SJSA1 (cell line): ENCODE measurements around the gene PDCD2L. TPM values are rescaled to one million over a fixed set of nuclear protein-coding genes. Genes with fewer than 3 reads are reported as not detected.

Experiments used
- DNase-seq, 2 experiments: peaks; one replicate each; pipeline ENCODE4 v3.0.0-alpha.2; 2015 to 2020; ENCODE audit warnings: low spot score in 2 of 2, low read depth in 1 of 2
- H3K27ac ChIP-seq: fragments of 250-450 bp; sonication (Bioruptor Pico); 2 replicates; pipeline ENCODE4 v1.5.1; 2020; ENCODE audit warnings: mild to moderate bottlenecking, moderate library complexity
- H3K27me3 ChIP-seq: fragments of 250-450 bp; sonication (Bioruptor Pico); replicated peaks from 2 replicates; pipeline ENCODE4 v1.5.1; 2020; ENCODE audit warnings: mild to moderate bottlenecking, moderate library complexity
- H3K36me3 ChIP-seq: fragments of 250-450 bp; sonication (Bioruptor Pico); 2 replicates; pipeline ENCODE4 v1.5.1; 2020; ENCODE audit warnings: mild to moderate bottlenecking
- H3K4me1 ChIP-seq: fragments of 250-450 bp; sonication (Bioruptor Pico); replicated peaks from 2 replicates; pipeline ENCODE4 v1.6.1; 2021; ENCODE audit warnings: mild to moderate bottlenecking
- H3K4me3 ChIP-seq: fragments of 250-450 bp; sonication (Bioruptor Pico); 2 replicates; pipeline ENCODE4 v1.5.1; 2020; ENCODE audit warnings: mild to moderate bottlenecking
- H3K9me3 ChIP-seq: fragments of 250-450 bp; sonication (Bioruptor Pico); replicated peaks from 2 replicates; pipeline ENCODE4 v1.5.1; 2020; ENCODE audit warnings: mild to moderate bottlenecking
- total RNA-seq: library from RNA; depleted of rRNA; stranded (reverse); fragments of >200 nt; shearing (Covaris generic); gene quantifications from 2 replicates; pipeline ENCODE4 v1.2.3, GENCODE V29; 2014; rRNA removed

The PDCD2L gene, protein sequence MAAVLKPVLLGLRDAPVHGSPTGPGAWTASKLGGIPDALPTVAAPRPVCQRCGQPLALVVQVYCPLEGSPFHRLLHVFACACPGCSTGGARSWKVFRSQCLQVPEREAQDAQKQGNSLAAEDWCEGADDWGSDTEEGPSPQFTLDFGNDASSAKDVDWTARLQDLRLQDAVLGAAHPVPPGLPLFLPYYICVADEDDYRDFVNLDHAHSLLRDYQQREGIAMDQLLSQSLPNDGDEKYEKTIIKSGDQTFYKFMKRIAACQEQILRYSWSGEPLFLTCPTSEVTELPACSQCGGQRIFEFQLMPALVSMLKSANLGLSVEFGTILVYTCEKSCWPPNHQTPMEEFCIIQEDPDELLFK
- total RNA-seq, result 19.9 and 31.1 TPM in 2 replicates

DNA sequence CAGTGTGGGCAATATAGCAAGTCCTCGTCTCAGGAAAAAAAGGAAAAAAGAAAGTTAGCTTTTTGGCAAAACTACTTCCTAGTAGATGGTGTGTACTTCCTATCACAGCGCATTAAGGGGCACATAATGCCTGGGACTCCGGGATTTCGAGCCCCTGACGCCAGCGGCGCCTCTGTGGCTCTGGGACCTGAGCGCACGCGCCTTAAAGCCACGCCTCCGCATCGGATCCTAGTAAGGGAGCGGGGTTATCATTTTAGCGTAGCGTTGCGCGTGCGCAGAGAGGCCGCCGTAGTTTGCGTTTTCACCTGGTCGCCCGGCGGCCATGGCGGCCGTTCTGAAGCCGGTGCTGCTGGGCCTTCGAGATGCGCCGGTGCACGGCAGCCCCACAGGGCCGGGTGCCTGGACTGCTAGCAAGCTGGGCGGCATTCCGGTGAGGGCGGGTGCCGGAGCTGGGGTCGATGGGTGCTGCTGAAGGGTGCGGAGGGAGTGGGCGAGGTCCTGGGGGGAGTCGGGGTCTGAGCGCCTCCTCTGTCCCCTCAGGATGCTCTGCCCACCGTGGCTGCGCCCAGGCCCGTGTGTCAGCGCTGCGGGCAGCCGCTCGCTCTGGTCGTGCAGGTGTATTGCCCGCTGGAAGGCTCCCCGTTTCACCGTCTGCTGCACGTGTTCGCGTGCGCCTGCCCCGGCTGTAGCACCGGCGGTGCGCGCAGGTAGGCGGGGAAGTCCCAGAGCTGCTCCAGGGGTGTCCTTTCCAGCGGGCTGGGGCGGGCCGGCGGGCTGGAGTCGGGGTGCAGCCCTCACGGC is at the start of gene PDCD2L:
PDCD2L (plus strand) TSS at position 291 of the 801 bp plus-strand sequence; CDS start at position 323, 32 bp downstream.
- DNase-seq, result peak; percentile 74 to 90
- H3K4me1 ChIP-seq, result no peaks in the 10 kb centered on the region; the same call in 1 of the 2 replicates
- no peak within 1 kb of the TSS for H3K27ac ChIP-seq
- H3K27me3 ChIP-seq, result no peaks in the 10 kb centered on the region
- peak within 1 kb of the TSS; percentile 68 for H3K4me3 ChIP-seq
- peaks cover 15% of the 10 kb centered on the region for H3K36me3 ChIP-seq
- no peaks in the 10 kb centered on the region for H3K9me3 ChIP-seq

DNA sequence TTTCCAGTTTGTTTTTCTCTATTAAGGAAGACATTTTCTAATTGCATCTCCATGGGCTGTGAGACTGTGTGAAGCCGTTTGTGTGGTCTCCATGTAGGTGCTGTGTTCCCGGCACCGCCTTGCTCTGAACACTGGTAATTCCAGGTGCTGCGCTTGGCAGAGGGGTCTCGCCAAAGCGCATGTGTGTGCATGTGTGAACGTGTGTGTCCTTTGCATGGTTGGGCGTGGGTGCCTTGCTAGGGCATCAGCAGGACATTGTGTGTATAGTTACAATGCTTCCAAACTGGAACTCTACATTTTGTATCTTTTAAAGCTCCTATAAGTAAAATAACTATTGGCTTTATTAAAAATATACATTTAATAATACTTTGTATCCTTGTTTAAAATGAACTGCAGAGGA is 49.0 kb upstream of the PDCD2L start:
- H3K4me1 ChIP-seq, result peaks cover 14% of the 10 kb centered on the region
- DNase-seq, result no peak
- peaks cover 22% of the 10 kb centered on the region for H3K36me3 ChIP-seq
- H3K9me3 ChIP-seq, result no peaks in the 10 kb centered on the region
- H3K27me3 ChIP-seq, result no peaks in the 10 kb centered on the region
- no peak overlapping the region for H3K4me3 ChIP-seq
- H3K27ac ChIP-seq, result no peak overlapping the region

DNA sequence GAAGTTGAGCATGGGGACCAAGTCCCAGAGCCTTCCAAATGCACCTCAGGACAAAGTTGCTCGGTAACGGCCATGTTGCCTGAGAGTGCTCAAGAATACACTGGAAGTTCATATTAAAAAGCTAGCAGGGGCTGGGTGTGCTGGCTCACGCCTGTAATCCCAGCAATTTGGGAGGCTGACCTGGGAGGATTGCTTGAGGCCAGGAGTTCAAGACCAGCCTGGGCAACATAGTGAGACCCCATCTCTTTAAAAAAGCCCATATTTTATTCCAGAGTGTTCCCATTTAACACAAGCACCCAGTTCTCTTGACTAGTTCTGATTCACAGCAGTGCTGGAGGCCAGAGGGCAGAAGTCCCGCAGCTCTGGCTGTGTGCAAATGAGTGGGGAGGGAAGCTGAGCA is 47.3 kb upstream of the PDCD2L start:
- no peak for DNase-seq
- H3K27me3 ChIP-seq, result no peaks in the 10 kb centered on the region
- peaks cover 14% of the 10 kb centered on the region for H3K4me1 ChIP-seq
- no peaks in the 10 kb centered on the region for H3K9me3 ChIP-seq
- H3K36me3 ChIP-seq, result peaks cover 15% of the 10 kb centered on the region
- no peak overlapping the region for H3K4me3 ChIP-seq
- no peak overlapping the region for H3K27ac ChIP-seq

DNA sequence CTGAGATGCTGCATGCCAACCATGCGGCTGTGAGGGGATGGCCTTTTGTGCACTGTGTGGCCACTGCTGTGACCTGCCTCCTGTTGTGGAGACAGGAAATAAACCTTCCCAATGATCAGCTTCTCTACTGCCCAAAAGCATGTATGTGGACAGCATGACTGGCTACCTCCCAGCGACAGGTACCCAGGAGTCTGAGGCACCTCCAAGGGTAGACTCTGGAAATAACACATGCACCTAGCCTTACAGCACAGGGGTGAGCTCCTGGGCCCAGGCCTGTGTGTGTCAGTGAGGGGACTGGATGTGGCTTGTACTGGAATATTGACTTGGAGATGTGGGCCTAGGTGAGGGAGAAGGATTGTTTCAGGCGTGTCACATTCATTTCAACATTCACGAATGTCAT is 46.8 kb upstream of the PDCD2L start:
- Histone ChIP-seq H3K27me3 (no peaks in the 10 kb centered on the region), H3K36me3 (peaks cover 13% of the 10 kb centered on the region), H3K9me3 (no peaks in the 10 kb centered on the region), H3K4me1 (peaks cover 14% of the 10 kb centered on the region), H3K4me3 (no peak overlapping the region), H3K27ac (no peak overlapping the region)
- DNase-seq, result no peak

DNA sequence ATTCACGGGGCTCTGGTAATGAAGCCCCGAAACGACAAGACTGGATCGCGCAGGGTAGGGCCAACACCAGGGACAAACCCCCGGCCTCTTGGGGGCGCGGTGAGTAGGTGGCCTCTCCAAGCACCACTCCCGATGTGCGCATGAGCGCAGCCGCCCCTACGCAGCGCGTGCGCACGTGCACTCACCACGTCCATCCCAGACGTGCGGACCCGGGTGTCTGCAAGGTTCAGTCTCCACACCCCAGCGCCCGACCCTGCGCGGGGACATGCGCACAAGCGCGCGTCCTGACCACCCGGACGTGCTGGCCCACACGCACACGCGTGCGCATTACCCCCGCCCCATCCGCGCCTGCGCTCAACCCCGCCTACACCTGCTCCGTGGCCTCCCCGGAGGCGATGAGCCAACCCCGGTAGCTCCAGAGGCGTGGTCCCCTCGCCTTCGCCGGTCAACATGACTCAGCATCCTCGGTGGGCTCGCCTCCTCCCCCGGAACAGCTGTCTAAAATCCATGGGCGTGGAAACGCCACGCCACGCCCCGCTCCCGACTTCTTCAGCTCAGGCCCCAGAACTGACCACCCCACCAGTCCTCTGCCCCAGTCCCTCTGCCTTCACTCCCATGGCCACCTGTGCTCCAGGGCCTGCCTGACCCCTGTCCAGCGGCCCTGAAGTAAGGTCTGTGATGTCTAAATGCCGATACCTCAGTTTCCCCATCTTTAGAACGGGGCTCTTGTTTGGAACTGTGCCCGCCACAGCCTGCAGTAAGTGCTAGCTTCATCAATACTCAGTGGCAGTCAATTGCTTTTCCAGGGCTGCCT is 44.9 kb upstream of the PDCD2L start:
- no peaks in the 10 kb centered on the region for H3K36me3 ChIP-seq
- H3K27me3 ChIP-seq, result no peaks in the 10 kb centered on the region
- H3K9me3 ChIP-seq, result no peaks in the 10 kb centered on the region
- H3K4me1 ChIP-seq, result peaks cover 14% of the 10 kb centered on the region
- peak; percentile 93 to 98 for DNase-seq
- no peak overlapping the region for H3K27ac ChIP-seq
- H3K4me3 ChIP-seq, result peak overlapping the region; percentile 28

DNA sequence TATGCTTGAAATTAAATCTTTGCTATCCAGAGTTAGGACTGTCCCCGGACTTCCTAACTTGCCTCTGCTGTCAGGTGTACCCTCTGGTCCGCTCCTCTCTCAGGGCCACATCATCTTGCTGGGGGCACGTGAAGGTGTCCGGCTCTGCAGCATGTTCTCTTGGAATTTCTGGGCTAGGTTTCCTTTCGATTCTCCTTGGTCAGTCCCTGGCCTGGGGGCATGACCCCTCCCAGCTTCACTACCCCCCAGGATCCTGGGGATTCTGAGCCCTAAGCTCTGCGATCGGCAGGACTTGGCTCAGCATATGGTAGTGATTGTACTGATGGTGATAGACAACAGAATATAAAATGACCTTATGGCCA is 44.3 kb upstream of the PDCD2L start:
- Histone ChIP-seq H3K27ac (no peak overlapping the region), H3K4me3 (peak overlapping the region; percentile 28), H3K36me3 (no peaks in the 10 kb centered on the region), H3K4me1 (peaks cover 17% of the 10 kb centered on the region), H3K9me3 (no peaks in the 10 kb centered on the region), H3K27me3 (no peaks in the 10 kb centered on the region)
- DNase-seq, result no peak

DNA sequence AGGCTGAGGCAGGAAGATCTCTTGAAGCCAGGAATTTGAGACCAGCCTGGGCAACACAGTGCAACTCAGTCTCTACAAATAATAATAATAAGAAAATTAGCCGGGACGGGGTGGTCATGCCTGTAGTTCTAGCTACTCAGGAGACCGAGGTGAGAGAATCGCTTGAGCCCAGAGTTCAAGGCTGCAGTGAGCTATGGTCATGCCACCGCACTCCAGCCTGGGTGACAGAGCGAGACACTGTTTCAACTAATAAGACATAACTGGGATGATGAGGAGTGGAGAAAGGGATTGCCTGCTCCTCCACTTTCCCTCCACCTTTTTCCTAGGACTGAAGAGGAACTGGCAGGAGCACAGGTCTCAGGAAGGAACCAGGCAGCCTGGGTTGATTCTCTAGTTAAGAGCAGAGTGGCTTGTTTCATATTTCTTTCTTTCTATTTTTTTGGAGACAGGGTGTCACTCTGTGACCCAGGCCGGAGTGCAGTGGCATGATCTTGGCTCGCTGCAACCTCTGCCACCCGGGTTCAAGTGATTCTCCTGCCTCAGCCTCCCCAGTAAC is 43.8 kb upstream of the PDCD2L start:
- Histone ChIP-seq H3K9me3 (0 out of 2 replicates have a peak, but pooled peaks cover 2% of the 10 kb centered on the region), H3K27me3 (no peaks in the 10 kb centered on the region), H3K4me1 (peaks cover 17% of the 10 kb centered on the region), H3K36me3 (peaks cover 3% of the 10 kb centered on the region), H3K27ac (no peak overlapping the region), H3K4me3 (no peak overlapping the region)
- no peak for DNase-seq

DNA sequence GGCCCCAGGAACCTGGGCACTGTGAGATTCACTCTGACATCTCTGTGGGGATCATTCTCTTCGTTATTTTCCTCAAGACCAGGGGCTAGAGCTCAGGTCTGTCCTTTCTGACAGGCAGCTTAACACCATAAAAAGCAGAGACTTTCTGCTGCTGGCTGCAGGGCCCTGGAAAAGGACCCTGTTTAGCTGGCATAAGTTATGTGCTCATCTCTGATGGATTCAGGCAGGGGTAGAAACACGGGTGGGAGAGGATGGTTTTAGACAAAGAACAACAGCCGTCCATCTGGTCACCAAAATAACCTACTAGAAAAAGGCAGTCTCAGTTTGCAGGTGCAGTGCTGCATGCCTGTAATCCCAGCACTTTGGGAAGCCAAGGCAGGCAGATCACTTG is 41.5 kb upstream of the PDCD2L start:
- Histone ChIP-seq H3K4me1 (peaks cover 24% of the 10 kb centered on the region), H3K27me3 (no peaks in the 10 kb centered on the region), H3K4me3 (no peak overlapping the region)

DNA sequence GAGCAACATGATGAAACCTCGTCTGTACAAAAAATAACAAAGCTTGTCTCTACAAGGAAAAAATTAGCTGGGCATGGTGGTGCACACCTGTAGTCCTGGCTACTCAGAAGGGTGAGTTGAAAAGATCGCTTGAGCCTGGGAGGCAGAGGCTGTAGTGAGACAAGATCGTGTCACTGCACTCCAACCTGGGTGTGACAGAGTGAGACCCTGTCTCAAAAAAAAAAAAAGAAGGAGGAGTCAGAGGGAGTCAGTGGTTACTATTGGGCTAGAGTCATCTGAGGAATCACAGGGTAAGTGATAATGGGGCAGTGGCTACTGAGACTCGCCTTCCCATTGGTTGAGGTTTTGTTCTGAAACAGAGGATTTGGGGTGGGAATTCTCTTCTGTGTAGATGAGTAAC is 41.1 kb upstream of the PDCD2L start:
- Histone ChIP-seq H3K36me3 (peaks cover 23% of the 10 kb centered on the region), H3K4me3 (no peak overlapping the region)
- no peak for DNase-seq

More for the DNA sequence above, 41.5 kb upstream of the PDCD2L start:
- Histone ChIP-seq H3K36me3 (peaks cover 19% of the 10 kb centered on the region), H3K27ac (no peak overlapping the region), H3K9me3 (0 out of 2 replicates have a peak, but pooled peaks cover 2% of the 10 kb centered on the region)
- DNase-seq, result no peak

DNA sequence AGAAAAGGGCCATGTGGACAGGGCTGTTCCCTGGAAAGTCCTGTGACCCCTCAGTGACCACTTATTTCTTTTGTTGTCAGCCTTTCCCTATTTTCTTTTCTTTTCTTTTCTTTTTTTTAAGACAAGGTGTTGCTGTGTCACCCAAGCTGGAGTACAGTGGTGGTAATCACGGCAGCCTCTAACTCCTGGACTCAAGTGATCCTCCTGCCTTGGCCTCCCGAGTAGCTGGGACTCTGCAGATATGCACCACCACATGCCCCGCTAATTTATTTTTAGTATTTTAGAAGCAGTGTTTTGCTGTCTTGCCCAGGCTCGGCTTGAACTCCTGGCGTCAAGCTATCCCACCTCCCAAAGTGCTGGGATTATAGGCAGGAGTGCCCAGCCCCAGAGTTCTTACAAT is 40.3 kb upstream of the PDCD2L start:
- Histone ChIP-seq H3K4me1 (peaks cover 15% of the 10 kb centered on the region), H3K27ac (no peak overlapping the region), H3K27me3 (no peaks in the 10 kb centered on the region), H3K9me3 (0 out of 2 replicates have a peak, but pooled peaks cover 2% of the 10 kb centered on the region), H3K36me3 (peaks cover 30% of the 10 kb centered on the region), H3K4me3 (no peak overlapping the region)
- no peak for DNase-seq

More for the DNA sequence above, 41.1 kb upstream of the PDCD2L start:
- H3K4me1 ChIP-seq, result peaks cover 24% of the 10 kb centered on the region
- H3K27me3 ChIP-seq, result no peaks in the 10 kb centered on the region
- H3K27ac ChIP-seq, result no peak overlapping the region
- 0 out of 2 replicates have a peak, but pooled peaks cover 2% of the 10 kb centered on the region for H3K9me3 ChIP-seq

DNA sequence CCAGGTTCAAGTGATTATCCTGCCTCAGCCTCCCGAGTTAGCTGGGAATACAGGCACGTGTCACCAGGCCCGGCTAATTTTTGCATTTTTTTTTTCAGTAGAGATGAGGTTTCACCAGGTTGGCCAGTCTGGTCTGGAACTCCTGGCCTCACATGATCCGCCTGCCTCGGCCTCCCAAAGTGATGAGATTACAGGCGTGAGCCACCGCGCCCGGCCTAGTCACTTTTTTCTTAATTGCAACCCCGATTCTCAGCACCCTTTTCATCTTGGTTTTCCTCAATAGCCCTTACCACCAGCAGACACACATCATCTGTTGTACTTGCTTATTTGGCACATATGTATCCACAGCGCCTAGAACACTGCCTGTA is 39.8 kb upstream of the PDCD2L start:
- no peak for DNase-seq
- Histone ChIP-seq H3K9me3 (0 out of 2 replicates have a peak, but pooled peaks cover 2% of the 10 kb centered on the region), H3K36me3 (peaks cover 34% of the 10 kb centered on the region), H3K4me1 (peaks cover 13% of the 10 kb centered on the region), H3K4me3 (peak overlapping the region; percentile 80), H3K27ac (no peak overlapping the region), H3K27me3 (no peaks in the 10 kb centered on the region)

DNA sequence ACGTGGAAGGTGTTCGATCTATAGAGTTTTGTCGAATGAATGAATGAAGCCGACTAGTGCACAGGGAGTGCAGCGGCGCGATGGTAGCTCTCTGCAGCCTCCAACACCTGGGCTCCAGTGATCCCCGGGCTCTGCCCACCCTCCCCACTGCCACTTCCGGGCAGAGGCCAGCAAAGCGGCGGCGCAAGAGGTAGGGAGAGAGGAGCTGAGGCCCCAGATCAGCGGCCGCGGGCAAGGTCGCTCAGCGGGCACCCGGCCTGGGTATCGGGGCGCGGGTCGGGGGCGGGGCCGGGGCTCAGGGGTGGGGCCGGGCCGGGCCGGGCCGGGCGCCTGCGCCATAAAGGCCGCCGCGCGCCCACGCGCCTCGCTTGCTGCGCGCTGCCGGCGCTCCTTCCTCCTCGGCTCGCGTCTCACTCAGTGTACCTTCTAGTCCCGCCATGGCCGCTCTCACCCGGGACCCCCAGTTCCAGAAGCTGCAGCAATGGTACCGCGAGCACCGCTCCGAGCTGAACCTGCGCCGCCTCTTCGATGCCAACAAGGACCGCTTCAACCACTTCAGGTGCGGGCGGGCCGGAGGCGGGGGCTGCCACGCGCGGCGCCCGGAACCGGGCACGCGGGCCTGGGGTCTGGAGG is 39.3 kb upstream of the PDCD2L start, which contains the start of gene GPI:
GPI (plus strand) TSS at position 367 of the 633 bp plus-strand sequence; CDS start at position 438, 71 bp downstream.
- 0 out of 2 replicates have a peak, but pooled peaks cover 2% of the 10 kb centered on the region for H3K9me3 ChIP-seq
- peak in 1 of 2 experiments; percentile 30 for DNase-seq

More for the DNA sequence above, 39.3 kb upstream of the PDCD2L start, which contains the start of gene GPI:
- H3K4me3 ChIP-seq, result peak within 1 kb of the TSS; percentile 80
- peaks cover 38% of the 10 kb centered on the region for H3K36me3 ChIP-seq
- peaks cover 10% of the 10 kb centered on the region for H3K4me1 ChIP-seq
- H3K27me3 ChIP-seq, result no peaks in the 10 kb centered on the region
- H3K27ac ChIP-seq, result 0 out of 2 replicates have a peak within 1 kb of the TSS, but pooled peaks have one; percentile 12
